K562 (cell line): ENCODE data around the gene FOS. TPM values are rescaled to one million over a fixed set of nuclear protein-coding genes. Genes with fewer than 3 reads are reported as not detected.

Experiments used
- CREM ChIP-seq: IDR thresholded peaks from 2 replicates; pipeline ENCODE4 v1.6.1; 2014; ENCODE audit warnings: antibody characterized with exemption, low read depth
- HOXB6 ChIP-seq: fragments of 250-450 bp; sonication (Bioruptor Pico); IDR thresholded peaks from 2 replicates; pipeline ENCODE4 v1.5.1; 2022; ENCODE audit warnings: mild to moderate bottlenecking, borderline replicate concordance
- NR2F6 ChIP-seq: fragments of 450-650 bp; formaldehyde crosslinking; IDR thresholded peaks from 2 replicates; pipeline ENCODE4 v1.4.0; 2020; ENCODE audit warnings: mild to moderate bottlenecking
- RUNX1 ChIP-seq: sonication (generic); IDR thresholded peaks from 2 replicates; pipeline ENCODE4 v1.6.1; 2016; ENCODE audit warnings: antibody characterized with exemption, low read depth
- SRF ChIP-seq, 2 experiments: fragments of 250-450, 450-650 bp in 1 of 2; sonication (Bioruptor Pico) in 1 of 2; sonication (generic) in 1 of 2; formaldehyde crosslinking; IDR thresholded peaks; 2 replicates each; pipeline versions ENCODE4 v1.5.0 to v1.5.1; 2020 to 2022; ENCODE audit warnings: mild to moderate bottlenecking in 1 of 2, missing genetic modification reagents in 1 of 2
- ZNF589 ChIP-seq: fragments of 200-800 bp; sonication (Bioruptor generic); IDR thresholded peaks from 2 replicates; pipeline ENCODE4 v1.6.1; 2016; ENCODE audit warnings: low read depth, missing genetic modification characterization, missing compliant biosample characterization
- polyA plus RNA-seq, 8 experiments: library from polyadenylated mRNA; depleted of rRNA in 4 of 8; stranded (reverse) in 5 of 8; unstranded in 3 of 8; fragments of >200 nt; fragmentation: Nextera tagmentation in 2 of 8; fragmentation: Illumina TruSeq in 1 of 8; extraction: Ambion mirVana in 2 of 8; extraction: Trizol in 1 of 8; gene quantifications; 2 replicates each; pipeline versions ENCODE4 v1.2.1 to v1.2.3, GENCODE V29; 2011 to 2014; ENCODE audit warnings: inconsistent platforms in 1 of 8, missing spikeins in 1 of 8
- total RNA-seq, 7 experiments: library from RNA; depleted of rRNA in 6 of 7; stranded (reverse); fragments of >200 nt in 6 of 7; fragmentation: Illumina TruSeq in 2 of 7; extraction: Trizol in 2 of 7; gene quantifications; 2 replicates each; pipeline versions ENCODE4 v1.2.1 to v1.2.3, GENCODE V29; 2011 to 2021; ENCODE audit warnings: low replicate concordance in 1 of 7
- TF ChIP-seq, protein P1 (sequence below): sonication (generic); formaldehyde crosslinking; IDR thresholded peaks from 2 replicates; pipeline ENCODE4 v1.8.1; 2023; ENCODE audit warnings: mild to moderate bottlenecking, missing genetic modification reagents, moderate library complexity
- TF ChIP-seq, protein P2 (sequence below): fragments of 200-800 bp; sonication (Bioruptor generic); IDR thresholded peaks from 2 replicates; pipeline ENCODE4 v1.6.1; 2017; ENCODE audit warnings: missing genetic modification characterization, missing compliant biosample characterization
- TF ChIP-seq, protein P3 (sequence below): fragments of 200-800 bp; sonication (Bioruptor generic); IDR thresholded peaks from 2 replicates; pipeline ENCODE4 v1.6.1; 2017; ENCODE audit warnings: missing genetic modification characterization, missing compliant biosample characterization
- TF ChIP-seq, protein P4 (sequence below): fragments of 450-650 bp; IDR thresholded peaks from 2 replicates; pipeline ENCODE4 v1.6.1; 2016; ENCODE audit warnings: low read depth

FOS gene
- total and polyA plus RNA-seq, 9 of the 15 experiments (the other 6 are each of a cell fraction or from before 2014, with no cell fraction given), result 0.54 to 13.8 (median 8.9) TPM

DNA sequence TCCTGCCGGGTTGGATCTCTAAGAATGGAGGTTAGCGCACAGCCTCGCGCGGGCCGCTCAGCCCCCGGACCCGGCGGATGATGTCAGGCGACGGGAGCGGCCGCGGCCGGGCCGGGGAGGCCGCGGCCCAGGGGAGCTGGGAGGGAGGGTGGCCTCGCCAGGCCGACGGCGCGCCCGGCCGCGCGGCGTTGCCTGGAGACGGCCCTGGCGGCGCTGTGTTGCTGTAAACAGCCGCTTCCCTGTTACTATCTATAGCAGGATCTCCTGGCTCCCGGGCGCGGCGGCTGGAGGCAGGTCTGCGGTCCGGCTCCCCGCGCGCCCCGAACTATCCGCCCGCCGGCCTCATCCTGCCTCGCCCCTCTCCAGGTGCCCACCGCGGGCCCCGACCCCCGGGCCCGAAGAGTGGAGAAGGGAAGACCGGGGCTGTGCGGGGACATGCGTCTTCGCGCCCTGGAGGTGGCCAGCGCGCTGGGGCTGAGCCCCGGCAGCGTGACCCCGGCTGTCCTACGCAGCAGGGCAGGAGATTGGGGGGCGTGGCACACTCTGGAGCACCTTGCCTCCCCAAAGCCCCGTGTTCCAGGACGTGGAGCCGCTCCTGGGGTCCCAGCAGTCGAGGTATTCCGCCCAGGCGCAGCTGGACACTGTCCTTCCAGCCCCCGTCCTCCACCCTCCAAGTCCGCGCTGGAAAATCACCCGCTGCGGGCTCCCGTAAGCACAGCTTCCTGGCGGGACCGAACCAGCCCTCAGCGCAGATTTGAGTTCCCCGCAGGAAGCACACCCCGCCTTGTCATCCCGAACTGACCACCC, 1.4 kb upstream of the FOS start (continued):
- TF ChIP-seq RUNX1, result no peak
- TF ChIP-seq ZNF589 (CRISPR knock-in tag), result no peak
- TF ChIP-seq, protein P1, sequence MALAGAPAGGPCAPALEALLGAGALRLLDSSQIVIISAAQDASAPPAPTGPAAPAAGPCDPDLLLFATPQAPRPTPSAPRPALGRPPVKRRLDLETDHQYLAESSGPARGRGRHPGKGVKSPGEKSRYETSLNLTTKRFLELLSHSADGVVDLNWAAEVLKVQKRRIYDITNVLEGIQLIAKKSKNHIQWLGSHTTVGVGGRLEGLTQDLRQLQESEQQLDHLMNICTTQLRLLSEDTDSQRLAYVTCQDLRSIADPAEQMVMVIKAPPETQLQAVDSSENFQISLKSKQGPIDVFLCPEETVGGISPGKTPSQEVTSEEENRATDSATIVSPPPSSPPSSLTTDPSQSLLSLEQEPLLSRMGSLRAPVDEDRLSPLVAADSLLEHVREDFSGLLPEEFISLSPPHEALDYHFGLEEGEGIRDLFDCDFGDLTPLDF, result no peak
- TF ChIP-seq, protein P2, sequence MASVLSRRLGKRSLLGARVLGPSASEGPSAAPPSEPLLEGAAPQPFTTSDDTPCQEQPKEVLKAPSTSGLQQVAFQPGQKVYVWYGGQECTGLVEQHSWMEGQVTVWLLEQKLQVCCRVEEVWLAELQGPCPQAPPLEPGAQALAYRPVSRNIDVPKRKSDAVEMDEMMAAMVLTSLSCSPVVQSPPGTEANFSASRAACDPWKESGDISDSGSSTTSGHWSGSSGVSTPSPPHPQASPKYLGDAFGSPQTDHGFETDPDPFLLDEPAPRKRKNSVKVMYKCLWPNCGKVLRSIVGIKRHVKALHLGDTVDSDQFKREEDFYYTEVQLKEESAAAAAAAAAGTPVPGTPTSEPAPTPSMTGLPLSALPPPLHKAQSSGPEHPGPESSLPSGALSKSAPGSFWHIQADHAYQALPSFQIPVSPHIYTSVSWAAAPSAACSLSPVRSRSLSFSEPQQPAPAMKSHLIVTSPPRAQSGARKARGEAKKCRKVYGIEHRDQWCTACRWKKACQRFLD, result peak; percentile 63
- TF ChIP-seq SRF (CRISPR knock-in tag; IDR thresholded peaks at IDR 0.05), result no peak; a peak in 1 of 4 replicates
- no peak for TF ChIP-seq HOXB6
- no peak for TF ChIP-seq NR2F6 (CRISPR knock-in tag)
- TF ChIP-seq, protein P3, sequence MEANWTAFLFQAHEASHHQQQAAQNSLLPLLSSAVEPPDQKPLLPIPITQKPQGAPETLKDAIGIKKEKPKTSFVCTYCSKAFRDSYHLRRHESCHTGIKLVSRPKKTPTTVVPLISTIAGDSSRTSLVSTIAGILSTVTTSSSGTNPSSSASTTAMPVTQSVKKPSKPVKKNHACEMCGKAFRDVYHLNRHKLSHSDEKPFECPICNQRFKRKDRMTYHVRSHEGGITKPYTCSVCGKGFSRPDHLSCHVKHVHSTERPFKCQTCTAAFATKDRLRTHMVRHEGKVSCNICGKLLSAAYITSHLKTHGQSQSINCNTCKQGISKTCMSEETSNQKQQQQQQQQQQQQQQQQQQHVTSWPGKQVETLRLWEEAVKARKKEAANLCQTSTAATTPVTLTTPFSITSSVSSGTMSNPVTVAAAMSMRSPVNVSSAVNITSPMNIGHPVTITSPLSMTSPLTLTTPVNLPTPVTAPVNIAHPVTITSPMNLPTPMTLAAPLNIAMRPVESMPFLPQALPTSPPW (CRISPR knock-in tag), result peak; percentile 83
- TF ChIP-seq CREM, result 0 out of 2 replicates have a peak, but pooled peaks have one; percentile 38
- TF ChIP-seq, protein P4, sequence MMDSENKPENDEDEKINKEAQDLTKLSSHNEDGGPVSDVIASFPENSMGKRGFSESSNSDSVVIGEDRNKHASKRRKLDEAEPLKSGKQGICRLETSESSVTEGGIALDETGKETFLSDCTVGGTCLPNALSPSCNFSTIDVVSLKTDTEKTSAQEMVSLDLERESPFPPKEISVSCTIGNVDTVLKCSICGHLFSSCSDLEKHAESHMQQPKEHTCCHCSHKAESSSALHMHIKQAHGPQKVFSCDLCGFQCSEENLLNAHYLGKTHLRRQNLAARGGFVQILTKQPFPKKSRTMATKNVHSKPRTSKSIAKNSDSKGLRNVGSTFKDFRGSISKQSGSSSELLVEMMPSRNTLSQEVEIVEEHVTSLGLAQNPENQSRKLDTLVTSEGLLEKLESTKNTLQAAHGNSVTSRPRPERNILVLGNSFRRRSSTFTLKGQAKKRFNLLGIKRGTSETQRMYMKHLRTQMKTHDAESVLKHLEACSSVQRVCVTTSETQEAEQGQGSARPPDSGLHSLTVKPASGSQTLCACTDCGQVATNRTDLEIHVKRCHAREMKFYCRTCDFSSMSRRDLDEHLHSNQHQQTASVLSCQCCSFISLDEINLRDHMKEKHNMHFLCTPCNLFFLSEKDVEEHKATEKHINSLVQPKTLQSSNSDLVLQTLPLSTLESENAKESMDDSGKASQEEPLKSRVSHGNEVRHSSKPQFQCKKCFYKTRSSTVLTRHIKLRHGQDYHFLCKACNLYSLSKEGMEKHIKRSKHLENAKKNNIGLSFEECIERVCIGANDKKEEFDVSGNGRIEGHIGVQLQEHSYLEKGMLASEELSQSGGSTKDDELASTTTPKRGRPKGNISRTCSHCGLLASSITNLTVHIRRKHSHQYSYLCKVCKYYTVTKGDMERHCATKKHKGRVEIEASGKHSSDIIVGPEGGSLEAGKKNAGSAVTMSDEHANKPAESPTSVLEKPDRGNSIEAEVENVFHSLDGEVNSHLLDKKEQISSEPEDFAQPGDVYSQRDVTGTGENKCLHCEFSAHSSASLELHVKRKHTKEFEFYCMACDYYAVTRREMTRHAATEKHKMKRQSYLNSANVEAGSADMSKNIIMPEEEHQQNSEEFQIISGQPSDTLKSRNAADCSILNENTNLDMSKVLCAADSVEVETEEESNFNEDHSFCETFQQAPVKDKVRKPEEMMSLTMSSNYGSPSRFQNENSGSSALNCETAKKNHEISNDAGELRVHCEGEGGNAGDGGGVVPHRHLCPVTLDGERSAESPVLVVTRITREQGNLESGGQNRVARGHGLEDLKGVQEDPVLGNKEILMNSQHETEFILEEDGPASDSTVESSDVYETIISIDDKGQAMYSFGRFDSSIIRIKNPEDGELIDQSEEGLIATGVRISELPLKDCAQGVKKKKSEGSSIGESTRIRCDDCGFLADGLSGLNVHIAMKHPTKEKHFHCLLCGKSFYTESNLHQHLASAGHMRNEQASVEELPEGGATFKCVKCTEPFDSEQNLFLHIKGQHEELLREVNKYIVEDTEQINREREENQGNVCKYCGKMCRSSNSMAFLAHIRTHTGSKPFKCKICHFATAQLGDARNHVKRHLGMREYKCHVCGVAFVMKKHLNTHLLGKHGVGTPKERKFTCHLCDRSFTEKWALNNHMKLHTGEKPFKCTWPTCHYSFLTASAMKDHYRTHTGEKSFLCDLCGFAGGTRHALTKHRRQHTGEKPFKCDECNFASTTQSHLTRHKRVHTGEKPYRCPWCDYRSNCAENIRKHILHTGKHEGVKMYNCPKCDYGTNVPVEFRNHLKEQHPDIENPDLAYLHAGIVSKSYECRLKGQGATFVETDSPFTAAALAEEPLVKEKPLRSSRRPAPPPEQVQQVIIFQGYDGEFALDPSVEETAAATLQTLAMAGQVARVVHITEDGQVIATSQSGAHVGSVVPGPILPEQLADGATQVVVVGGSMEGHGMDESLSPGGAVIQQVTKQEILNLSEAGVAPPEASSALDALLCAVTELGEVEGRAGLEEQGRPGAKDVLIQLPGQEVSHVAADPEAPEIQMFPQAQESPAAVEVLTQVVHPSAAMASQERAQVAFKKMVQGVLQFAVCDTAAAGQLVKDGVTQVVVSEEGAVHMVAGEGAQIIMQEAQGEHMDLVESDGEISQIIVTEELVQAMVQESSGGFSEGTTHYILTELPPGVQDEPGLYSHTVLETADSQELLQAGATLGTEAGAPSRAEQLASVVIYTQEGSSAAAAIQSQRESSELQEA, result peak; percentile 50; the same call in 1 of the 2 replicates
